A549 treated with Mapracorat at 1 μM for 4 hours (cell line): ENCODE data around the gene ATR. TPM values are rescaled to one million over a fixed set of nuclear protein-coding genes. Genes with fewer than 3 reads are reported as not detected.

Experiments
- total RNA-seq: library from RNA; stranded (reverse); fragments of 200-300 nt; extraction: Qiagen RNA extraction; gene quantifications from 5 replicates; pipeline ENCODE4 v1.2.3, GENCODE V29; 2022

Gene ATR
- total RNA-seq = 10.8 to 12.6 TPM (median 12.1 TPM) in 5 replicates

GRCh38 chr3:142578329-142579223 lies at the start of gene ATR:
ATR (minus strand) TSS chr3:142578733; CDS start chr3:142578704, 29 bp downstream.

DNA sequence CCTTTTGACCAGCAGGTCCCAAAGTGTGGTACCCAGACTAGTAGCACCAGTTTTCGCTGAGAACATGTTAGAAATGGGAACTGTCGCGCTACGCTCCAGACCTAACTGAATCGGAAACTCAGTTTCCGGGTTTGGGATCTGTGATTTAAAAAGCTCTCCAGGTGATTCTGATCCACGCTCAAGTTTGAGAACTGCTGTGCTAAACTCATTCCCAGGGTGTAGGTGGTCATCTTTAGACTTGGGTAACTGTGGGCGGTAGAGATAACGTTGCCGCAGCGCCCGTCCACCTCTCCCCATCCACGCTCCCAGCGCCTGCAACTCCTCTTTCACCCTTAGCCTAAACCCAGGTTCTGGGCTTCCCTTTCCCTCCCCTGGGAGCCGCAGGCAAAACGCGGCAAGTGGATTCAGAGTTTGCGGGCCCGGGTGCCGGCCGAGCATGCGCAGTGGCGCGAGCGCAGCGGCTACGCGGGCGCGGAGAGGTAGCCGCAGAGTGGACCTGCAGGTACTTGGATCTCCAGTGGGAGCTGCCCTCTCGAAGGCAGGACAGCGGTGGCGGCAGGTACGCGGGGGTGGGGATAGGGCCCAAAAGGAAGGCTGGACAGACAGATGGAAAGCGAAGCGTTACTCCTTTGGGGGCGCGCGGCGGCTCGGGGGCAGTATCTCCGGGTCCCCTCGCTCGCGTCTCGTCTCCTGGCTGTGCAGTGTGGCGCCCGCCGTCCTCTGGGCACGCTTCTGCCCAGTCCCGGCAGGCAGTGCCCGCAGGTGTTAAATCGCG lies 17.6 kb upstream of the ATR start, which contains the start of gene PLS1:
Gene PLS1 (plus strand): TSS at position 443 of the 775 bp plus-strand sequence. CDS start 67,845 bp downstream, outside the sequence.

GRCh38 chr3:142447852-142448823 lies 130.4 kb downstream of the ATR start, which contains the start of gene XRN1:
XRN1 (minus strand) TSS chr3:142448037; CDS start chr3:142447944, 93 bp downstream.

Other genes with a start within 250 kb of the ATR start
- gene XRN1, start 130.7 kb downstream of the ATR start, total RNA-seq = 3.6 to 6.4 TPM (median 4.4 TPM) in 5 replicates
- 9.3 to 10.9 TPM (median 10.4 TPM) in 5 replicates for gene PLS1, start 17.7 kb upstream of the ATR start, total RNA-seq
- 4.7 to 7.8 TPM (median 7.7 TPM) in 5 replicates for gene TRPC1, start 145.3 kb upstream of the ATR start, total RNA-seq